GM19025 (cell line): ENCODE measurements around the gene NOX4.
"Not testable (repeated sequence)": the region's sequence is repeated elsewhere in the genome, so short reads cannot be mapped to it uniquely, and the experiment has no call there.

Experiments used
- ATAC-seq: cut with Tn5 transposase; IDR thresholded peaks from one replicate; pipeline ENCODE4 v1.9.1; 2021; ENCODE audit warnings: mild to moderate bottlenecking, low read depth, moderate library complexity; ENCODE audit not compliant: unreplicated experiment

Gene NOX4

DNA sequence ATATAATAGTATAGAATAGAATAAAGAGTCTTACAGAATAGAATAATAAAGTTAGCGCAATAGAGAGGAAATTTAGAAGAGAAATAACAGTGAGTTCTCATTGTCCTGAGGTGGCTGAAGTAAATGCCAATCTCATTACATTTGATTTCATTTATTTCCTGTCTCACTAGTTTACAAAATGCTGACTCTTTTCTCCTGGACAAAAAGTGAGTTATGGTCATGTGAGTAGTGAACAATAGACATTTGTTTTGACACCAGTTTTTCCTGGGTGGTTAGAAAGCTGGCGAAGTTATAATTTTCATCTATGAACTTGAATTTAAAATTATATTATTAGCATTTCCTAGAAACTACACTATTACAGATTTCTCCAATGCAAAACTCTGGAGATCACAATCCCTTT is 169.8 kb downstream of the NOX4 start:
- ATAC-seq = no peak

DNA sequence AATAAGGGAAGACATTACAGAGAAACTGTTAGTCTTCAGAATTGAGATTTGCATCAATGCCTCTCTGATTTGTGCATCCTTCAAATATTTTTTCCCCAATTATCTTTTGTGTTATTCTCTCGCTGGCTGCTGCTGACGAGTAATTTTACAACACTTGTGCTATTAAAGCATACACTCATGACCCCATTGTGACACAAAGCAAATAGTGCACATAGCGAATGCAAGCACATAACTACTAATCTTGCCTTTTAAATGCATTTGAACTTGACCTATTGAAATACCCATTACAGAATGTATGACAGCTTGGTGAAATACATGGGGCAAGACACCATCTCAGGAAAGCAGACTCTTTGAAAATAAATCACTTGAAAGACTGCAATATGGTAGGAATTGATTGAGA is 180.6 kb downstream of the NOX4 start:
- ATAC-seq = not testable (repeated sequence)

DNA sequence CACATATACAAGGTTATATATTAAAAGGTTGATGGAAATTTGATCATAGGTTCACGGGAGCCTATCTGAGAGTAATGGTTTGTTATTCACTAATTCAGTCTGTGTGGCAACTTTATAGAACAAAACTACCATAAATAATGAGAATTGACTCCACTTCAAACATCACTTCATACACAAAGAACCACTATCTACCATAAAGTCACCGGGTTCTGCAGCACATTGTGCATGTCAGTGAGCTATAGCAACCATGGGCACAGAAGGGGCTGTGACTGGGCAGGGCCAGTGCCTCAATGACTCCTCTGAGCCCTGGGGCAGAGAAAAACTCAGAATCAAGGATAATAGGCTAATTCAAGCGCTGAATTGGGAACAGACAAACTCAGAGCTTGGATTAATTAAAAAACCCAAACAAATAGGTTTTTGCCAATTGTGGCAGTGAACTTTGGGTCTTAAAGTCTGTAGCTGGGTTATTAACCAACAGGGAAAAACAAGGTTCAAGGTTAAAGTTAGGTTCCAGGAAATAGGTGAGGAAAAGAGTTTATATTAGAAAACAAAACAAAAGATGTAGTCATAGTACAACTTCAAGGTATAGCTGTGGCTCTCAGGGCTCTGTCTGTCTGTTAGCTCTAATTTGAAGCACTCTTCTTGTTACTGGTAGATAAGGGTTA is 181.7 kb downstream of the NOX4 start:
- not testable (repeated sequence) for ATAC-seq

DNA sequence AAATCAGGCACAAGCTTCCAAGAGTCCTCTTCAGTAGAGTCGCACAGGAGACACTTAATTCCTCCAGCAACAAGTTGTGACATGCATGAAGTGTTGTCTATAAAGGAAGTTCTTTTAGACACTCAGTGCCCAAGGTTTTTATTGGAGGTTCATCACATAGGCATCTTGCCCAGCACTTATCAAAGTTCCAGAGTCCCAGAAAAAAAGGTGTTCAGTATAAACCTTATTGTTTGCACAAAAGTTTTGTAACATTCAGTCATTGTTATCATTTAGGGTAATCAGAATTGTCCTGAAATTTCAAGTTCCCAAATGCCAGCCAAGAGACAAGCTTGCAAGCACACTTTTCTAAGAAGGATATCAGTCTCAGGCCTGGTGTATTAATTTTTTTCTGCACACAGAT is 182.9 kb downstream of the NOX4 start:
- ATAC-seq = not testable (repeated sequence)

DNA sequence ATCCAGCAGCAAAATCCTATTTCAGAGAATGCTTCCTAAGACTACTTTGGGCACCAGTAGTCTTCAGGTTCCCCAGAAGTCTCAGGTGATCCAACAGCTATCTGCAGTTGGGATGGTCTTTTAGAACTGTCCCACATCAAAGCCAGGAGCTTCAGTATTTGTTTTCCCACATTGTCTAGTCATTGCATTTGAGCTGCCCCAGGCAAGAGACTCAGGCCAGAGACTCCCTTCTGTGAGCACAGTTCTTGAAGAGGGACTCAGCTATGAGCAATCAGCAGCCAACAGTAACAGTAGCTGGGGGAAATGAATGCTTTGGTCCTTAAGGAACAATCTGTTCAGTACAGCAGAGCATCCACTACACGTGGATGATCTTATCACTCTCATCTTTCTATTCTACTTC is 188.1 kb downstream of the NOX4 start:
- ATAC-seq = not testable (repeated sequence)

DNA sequence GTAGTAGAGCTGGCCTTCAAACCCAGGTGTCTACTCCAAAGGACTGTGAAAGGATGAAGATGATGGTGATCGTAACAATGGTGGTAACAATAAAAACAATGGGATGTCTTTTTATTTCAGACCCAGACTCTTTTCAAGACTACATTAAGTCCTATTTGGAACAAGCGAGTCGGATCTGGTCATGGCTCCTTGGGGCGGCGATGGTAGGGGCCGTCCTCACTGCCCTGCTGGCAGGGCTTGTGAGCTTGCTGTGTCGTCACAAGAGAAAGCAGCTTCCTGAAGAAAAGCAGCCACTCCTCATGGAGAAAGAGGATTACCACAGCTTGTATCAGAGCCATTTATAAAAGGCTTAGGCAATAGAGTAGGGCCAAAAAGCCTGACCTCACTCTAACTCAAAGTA is 196.2 kb downstream of the NOX4 start:
- ATAC-seq = not testable (repeated sequence)

DNA sequence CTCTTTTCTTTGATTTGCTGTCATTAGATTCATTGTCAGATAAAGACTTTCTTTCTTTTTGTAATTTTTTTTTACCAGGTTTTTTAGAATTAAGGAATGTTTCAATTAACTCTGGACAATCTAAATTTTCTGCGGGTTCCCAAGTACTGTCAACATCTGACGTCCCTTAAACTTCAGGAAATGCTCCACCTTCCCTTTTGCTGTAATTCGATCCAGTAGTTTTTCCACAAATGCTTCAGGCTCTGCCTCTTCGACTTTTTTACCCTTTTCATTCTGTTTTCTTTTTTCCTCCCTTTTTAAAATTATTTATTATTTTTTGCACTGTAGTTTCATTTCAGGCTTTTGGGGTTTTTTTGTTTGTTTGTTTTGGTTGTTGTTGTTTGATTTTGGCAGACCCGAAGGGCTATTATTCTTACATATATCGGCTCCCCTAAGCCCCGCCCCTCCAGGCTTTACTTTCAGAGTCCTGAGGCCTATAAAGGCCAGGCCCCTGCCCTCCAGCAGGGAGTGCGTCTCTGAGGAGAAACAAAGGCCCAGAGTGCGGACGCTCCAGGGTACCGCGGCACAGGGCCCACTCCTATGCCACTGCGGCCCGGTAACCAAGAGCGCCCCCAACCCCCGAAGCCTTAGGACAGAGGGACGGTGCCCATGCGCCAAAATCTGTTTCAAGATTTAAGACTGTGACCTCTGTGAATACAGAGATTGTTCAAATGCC is 197.1 kb downstream of the NOX4 start:
- no peak for ATAC-seq

DNA sequence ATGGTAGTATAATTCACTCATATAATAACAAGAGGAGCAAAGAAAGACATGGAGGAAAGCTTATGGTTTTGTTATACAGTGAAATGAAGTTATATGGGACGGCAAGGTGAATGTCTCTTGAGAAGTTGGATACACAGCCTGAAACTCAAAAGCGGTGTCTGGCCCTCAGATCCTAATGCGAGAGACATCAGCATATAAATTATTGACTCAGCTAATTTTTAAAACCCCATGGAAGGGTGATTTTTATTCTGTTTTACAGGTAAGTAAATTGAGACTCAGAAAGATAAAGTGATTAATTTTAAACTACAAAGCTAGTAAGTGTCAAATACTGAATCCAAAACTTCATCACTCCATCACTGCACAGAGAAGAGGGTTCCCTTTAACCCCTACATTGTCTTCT is 203.2 kb downstream of the NOX4 start:
- ATAC-seq = not testable (repeated sequence)

DNA sequence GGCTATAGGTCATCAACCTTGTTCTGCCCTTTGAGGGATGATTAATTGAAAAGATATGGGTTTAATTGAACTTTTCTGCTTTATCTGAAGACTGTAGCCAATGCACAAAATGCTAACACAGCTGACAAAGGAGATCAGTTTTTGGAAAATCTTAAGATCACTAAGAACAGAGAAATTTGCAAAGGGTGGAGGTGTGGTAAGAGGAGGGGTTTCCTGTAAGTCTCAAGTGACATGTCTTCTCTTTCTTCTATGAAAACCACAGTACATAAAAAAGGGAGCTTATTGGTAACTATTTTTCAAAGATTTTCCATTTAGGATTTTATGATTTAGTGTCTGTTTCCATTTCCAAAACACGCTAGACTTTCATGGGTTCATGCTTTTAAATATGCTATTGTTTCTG is 204.6 kb downstream of the NOX4 start:
- not testable (repeated sequence) for ATAC-seq

DNA sequence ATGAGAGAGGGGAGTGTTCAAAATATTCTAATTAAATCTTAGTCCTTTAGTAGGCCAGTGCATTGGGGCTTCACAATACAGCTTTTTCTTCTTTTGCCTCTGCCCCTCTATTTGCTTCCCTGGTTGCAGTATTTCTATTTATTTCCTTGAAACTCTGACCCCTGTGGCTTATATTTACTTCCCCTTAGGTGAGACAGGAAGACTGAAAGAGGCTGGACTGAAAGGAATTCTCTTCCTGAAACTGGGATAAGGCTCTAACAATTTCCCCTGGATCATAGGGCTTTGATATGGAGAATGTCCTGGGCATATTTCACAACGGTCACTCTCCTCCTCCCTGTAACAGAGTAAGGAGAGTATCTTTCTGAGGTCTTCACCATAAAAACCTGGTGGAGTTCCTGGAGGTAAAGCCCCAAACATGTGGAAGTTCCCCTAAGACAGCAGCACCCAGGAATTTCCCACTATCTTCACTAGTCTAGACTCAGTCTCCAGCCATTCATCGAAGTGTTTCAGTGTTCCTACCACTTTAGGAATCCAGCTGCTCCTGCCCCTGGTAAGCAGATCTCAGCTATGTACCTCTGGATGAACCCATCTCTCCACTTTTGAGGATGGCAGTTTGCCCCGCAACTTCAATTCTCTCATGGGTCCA is 210.0 kb downstream of the NOX4 start:
- ATAC-seq = not testable (repeated sequence)

DNA sequence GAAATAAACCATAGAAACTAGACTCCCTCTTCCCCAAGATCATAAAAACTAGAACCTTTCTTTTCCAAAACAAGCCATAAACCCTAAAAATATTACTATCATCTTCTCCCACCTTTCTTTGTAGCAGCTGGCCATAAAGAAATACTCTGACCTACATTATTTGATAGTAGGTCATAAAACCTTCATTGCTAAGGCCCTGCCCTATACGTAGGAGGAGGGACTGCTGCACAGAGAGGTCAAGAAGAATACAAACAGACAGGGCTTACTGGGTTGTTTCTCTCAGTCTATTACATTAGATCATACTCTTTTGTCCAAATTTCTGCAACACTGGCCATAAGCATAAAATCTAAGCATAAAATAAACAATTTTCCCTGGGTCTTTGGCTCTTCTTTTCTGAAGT is 212.0 kb downstream of the NOX4 start:
- no peak for ATAC-seq

DNA sequence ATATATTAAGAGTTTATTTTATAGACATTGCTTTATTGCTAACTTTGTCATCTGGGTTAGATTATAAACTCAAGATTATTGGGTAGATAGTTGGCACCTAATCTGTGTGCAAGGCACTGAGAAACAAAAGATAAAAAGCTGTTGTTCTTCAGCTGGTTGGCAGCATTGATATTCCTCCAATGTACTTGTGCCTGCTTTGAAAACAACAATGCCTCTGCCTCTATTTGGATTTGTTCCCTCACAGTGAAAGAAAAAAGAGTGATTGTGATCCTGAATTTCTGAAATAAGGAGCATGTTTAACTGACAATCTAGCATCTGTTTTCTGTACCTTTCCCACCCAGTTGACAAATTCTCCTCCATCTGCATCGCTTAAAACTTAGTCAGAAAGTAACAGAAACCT is 215.2 kb downstream of the NOX4 start:
- no peak for ATAC-seq
